Vagina (tissue), 2 donors: ENCODE data around the gene ATP8B3. TPM values are rescaled to one million over a fixed set of nuclear protein-coding genes. Genes with fewer than 3 reads are reported as not detected.
A peak's percentile ranks its signal among the peaks of the same experiment; 100 is the strongest.

Source experiments
- DNase-seq, 2 donors: peaks; one replicate each; pipeline ENCODE4 v3.0.0-alpha.2; 2017; ENCODE audit errors: extremely low spot score in 2 of 2
- H3K27ac ChIP-seq: fragments of 200-600 bp; sonication (generic); one replicate; pipeline ENCODE4 v1.5.1; 2019
- H3K27me3 ChIP-seq: fragments of 200-600 bp; sonication (generic); one replicate; pipeline ENCODE4 v1.5.1; 2019
- H3K36me3 ChIP-seq, 2 donors: fragments of 200-600 bp; sonication (generic); one replicate each; pipeline ENCODE4 v1.5.1; 2017 to 2019
- H3K4me1 ChIP-seq: fragments of 200-600 bp; sonication (generic); one replicate; pipeline ENCODE4 v1.5.1; 2019
- H3K4me3 ChIP-seq, 2 donors: fragments of 200-600 bp; sonication (generic); 1 replicate in 1 of 2; 2 replicates in 1 of 2; pipeline ENCODE4 v1.5.1; 2016 to 2019
- H3K9me3 ChIP-seq: fragments of 200-600 bp; sonication (generic); one replicate; pipeline ENCODE4 v1.5.1; 2019
- POLR2A ChIP-seq, 2 donors: fragments of 450-650 bp; IDR thresholded peaks; one replicate each; pipeline ENCODE4 v1.6.1; 2017; ENCODE audit warnings: antibody characterized with exemption in 2 of 2, mild to moderate bottlenecking in 2 of 2, moderate library complexity in 2 of 2
- POLR2AphosphoS5 ChIP-seq, 2 donors: sonication (generic); formaldehyde crosslinking; IDR thresholded peaks; one replicate each; pipeline ENCODE4 v1.9.0; 2017; ENCODE audit warnings: antibody characterized with exemption in 2 of 2, mild to moderate bottlenecking in 2 of 2, low read depth in 1 of 2; ENCODE audit not compliant: insufficient read depth in 1 of 2
- intact Hi-C: fragments of 100-400 bp; cut with DNase I; formaldehyde crosslinking; loops from one replicate; pipeline ENCODE4 v1.15.1; 2023
- total RNA-seq: library from RNA; depleted of rRNA; stranded (reverse); fragments of >200 nt; gene quantifications from one replicate; pipeline ENCODE4 v1.2.3, GENCODE V29; 2016
- TF ChIP-seq, protein P1 (sequence below), 3 experiments: fragments of 450-650 bp in 2 of 3; fragments of 200-600 bp in 1 of 3; sonication (generic) in 1 of 3; IDR thresholded peaks; one replicate each; pipeline ENCODE4 v1.5.1; 2017 to 2019; ENCODE audit warnings: antibody characterized with exemption in 3 of 3, mild to moderate bottlenecking in 2 of 3, moderate library complexity in 2 of 3

ATP8B3 gene
- total RNA-seq, 1 donor from 2014 or later = 3.2 TPM

DNA sequence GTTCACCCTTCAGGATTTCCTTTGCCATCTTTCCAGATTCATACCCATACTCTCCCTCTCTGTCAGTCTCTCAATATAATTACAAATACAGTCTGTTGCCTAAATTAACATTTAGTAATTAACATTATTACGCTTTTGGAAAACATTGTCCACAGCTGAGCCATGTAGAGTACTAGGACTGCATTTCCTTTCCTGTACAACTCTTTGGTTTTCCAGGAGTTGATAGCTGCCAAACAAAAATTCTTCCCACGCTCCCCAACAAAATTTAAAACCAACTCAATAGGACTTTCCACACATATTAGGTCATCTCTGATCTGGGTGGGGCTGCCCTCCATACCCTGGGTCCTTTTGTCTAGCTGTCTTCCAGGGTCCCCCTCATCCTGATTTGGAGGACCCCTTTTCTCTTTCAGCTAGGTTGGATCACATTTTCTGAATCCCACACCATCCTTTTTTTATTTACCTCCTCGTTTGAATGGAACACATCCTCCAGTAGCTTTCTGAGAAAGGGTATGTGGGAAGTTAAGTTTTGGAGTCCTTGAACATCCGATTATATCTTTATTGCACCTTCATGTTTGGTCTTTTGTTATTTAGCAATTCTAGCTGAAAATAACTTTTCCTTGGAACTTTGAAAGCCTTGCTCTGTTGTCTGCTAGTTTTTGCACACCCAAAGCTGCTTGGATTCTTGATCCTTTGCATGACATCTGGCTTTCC lies 41.1 kb downstream of the ATP8B3 start:
- TF ChIP-seq, protein P1, sequence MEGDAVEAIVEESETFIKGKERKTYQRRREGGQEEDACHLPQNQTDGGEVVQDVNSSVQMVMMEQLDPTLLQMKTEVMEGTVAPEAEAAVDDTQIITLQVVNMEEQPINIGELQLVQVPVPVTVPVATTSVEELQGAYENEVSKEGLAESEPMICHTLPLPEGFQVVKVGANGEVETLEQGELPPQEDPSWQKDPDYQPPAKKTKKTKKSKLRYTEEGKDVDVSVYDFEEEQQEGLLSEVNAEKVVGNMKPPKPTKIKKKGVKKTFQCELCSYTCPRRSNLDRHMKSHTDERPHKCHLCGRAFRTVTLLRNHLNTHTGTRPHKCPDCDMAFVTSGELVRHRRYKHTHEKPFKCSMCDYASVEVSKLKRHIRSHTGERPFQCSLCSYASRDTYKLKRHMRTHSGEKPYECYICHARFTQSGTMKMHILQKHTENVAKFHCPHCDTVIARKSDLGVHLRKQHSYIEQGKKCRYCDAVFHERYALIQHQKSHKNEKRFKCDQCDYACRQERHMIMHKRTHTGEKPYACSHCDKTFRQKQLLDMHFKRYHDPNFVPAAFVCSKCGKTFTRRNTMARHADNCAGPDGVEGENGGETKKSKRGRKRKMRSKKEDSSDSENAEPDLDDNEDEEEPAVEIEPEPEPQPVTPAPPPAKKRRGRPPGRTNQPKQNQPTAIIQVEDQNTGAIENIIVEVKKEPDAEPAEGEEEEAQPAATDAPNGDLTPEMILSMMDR (IDR thresholded peaks at IDR 0.05) = no peak
- TF ChIP-seq POLR2AphosphoS5 (IDR thresholded peaks at IDR 0.05; ENCODE audit: insufficient read depth in 1 of 2, low read depth in 1 of 2) (no peak), POLR2A (IDR thresholded peaks at IDR 0.05) (no peak)
- H3K9me3 ChIP-seq = peaks cover 10% of the 10 kb centered on the region
- intact Hi-C loops = no loop called here
- no peak for DNase-seq
- H3K4me3 ChIP-seq = no peak overlapping the region
- no peak overlapping the region for H3K27ac ChIP-seq
- peaks cover 6% of the 10 kb centered on the region for H3K27me3 ChIP-seq
- H3K36me3 ChIP-seq = no peaks in the 10 kb centered on the region
- H3K4me1 ChIP-seq = no peaks in the 10 kb centered on the region

DNA sequence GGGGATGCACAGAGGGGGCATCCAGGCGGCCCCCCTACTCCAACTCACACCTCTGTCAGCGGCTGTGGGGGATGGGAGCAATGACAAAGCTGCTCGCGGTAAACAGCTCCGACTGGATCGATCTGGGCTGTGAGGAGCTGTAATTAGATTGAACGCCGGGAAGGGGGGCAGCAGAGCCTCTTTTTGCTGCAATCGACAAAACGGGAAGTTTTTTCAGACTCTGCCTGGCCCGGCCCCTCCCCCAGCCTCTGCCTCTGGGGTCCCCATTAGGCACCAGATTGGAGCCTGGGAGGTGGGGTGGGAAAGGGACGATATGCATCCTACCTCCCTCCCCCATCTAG lies 42.5 kb downstream of the ATP8B3 start:
- Histone ChIP-seq H3K4me3 (no peak overlapping the region), H3K9me3 (peaks cover 10% of the 10 kb centered on the region), H3K27me3 (peaks cover 6% of the 10 kb centered on the region), H3K4me1 (no peaks in the 10 kb centered on the region), H3K36me3 (no peaks in the 10 kb centered on the region), H3K27ac (no peak overlapping the region)
- no peak for DNase-seq
- TF ChIP-seq POLR2A (IDR thresholded peaks at IDR 0.05) (no peak), POLR2AphosphoS5 (IDR thresholded peaks at IDR 0.05; ENCODE audit: insufficient read depth in 1 of 2, low read depth in 1 of 2) (no peak)
- TF ChIP-seq, protein P1 (IDR thresholded peaks at IDR 0.05) = no peak
- intact Hi-C loops = loop anchor here (5.0 kb wide), 1 partner anchor 222 kb away; no protein-coding TSS in a partner anchor

DNA sequence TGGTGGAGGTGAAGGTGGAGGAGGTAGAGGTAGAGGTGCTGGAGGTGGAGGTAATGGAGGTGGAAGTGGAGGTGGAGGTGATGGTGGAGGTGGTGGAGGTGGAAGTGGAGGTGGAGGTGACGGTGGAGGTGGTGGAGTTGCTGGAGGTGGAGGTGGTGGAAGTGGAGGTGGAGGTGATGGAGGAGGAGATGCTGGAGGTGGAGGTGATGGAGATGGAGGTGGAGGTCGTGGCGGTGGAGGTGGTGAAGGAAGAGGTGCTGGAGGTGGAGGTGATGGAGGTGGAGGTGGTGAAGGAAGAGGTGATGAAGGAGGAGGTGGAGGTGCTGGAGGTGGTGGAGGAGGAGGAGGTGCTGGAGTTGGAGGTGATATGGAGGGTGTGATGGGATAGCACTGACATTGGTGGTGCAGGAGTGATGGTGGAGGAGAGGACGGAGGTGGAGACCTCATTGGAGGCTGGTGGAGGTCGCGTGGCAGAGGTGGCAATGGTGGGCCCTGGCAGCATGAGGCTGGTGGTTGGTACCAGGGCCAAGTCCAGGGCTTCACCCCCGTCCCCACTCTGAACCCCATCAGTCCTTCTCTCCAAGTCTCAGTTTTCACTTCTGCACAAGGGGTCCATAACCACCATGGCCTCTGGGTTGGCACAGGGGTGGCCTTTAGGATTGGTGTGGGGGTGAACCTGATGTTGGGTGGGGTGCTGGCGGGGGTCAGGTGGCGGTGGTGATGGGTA lies 43.0 kb downstream of the ATP8B3 start:
- DNase-seq = no peak
- Histone ChIP-seq H3K36me3 (no peaks in the 10 kb centered on the region), H3K4me3 (no peak overlapping the region), H3K9me3 (peaks cover 10% of the 10 kb centered on the region), H3K4me1 (no peaks in the 10 kb centered on the region), H3K27me3 (peaks cover 6% of the 10 kb centered on the region), H3K27ac (no peak overlapping the region)
- intact Hi-C loops = loop anchor here (5.0 kb wide), 1 partner anchor 222 kb away; no protein-coding TSS in a partner anchor
- TF ChIP-seq POLR2AphosphoS5 (IDR thresholded peaks at IDR 0.05; ENCODE audit: insufficient read depth in 1 of 2, low read depth in 1 of 2) = no peak
- TF ChIP-seq, protein P1 (IDR thresholded peaks at IDR 0.05) = no peak
- no peak for TF ChIP-seq POLR2A (IDR thresholded peaks at IDR 0.05)

DNA sequence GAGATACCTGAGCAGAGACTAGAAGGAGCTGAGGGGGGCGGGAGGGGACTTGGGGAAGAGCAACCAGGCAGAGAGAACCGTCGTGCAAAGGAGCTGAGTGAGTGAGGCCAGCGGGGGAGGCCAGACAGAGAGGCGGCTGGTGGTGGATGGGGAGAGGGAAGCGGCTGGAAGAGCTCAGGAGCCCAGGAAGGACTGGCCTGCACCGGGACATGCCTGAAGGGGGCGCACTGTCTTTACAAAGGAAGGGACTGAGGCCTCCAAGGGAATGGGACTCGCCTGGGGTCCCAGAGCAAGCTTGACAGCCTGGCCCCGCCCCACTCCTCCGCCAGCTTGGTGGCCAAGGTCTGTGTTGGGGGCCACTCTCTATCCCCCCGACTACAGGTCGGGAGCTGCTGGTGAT lies 43.8 kb downstream of the ATP8B3 start:
- intact Hi-C loops = loop anchor here (5.0 kb wide), 1 partner anchor 221 kb away; no protein-coding TSS in a partner anchor
- H3K36me3 ChIP-seq = no peaks in the 10 kb centered on the region
- no peak for DNase-seq
- TF ChIP-seq, protein P1 (IDR thresholded peaks at IDR 0.05) = no peak
- no peak overlapping the region for H3K4me3 ChIP-seq
- no peak overlapping the region for H3K27ac ChIP-seq
- H3K4me1 ChIP-seq = no peaks in the 10 kb centered on the region
- H3K9me3 ChIP-seq = peaks cover 10% of the 10 kb centered on the region
- peaks cover 6% of the 10 kb centered on the region for H3K27me3 ChIP-seq

DNA sequence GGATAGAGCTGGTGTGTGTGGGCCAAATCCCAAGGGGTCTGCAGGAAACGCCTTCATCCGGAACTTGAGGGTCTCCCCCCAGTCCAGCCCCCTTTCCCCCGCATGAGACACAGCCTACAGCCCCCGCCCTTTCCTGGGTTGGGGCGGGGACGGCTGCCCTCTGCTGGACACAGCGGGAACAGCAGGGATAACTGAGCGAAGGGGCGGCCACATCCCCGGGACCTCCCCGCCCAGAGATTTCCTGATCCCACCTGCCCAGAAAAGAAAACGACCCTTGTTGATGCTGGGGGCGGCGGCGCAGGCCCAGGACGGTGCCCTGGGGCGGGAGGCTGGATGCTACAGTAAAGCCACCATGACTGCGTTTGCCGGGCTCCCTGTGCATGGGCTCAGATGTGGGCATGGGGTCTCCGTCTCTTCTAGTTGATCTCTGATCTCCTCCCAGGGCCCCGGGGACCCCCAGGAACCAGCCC lies 44.6 kb downstream of the ATP8B3 start:
- H3K27me3 ChIP-seq = peaks cover 6% of the 10 kb centered on the region
- intact Hi-C loops = loop anchor here (5.0 kb wide), 1 partner anchor 220 kb away; no protein-coding TSS in a partner anchor
- no peak overlapping the region for H3K4me3 ChIP-seq

More for the DNA sequence above, 44.6 kb downstream of the ATP8B3 start:
- no peak for TF ChIP-seq POLR2A (IDR thresholded peaks at IDR 0.05)
- TF ChIP-seq, protein P1 (IDR thresholded peaks at IDR 0.05) = peak; percentile 76 to 88 (median 82)
- no peaks in the 10 kb centered on the region for H3K4me1 ChIP-seq
- no peaks in the 10 kb centered on the region for H3K36me3 ChIP-seq
- DNase-seq = no peak
- H3K27ac ChIP-seq = no peak overlapping the region
- peaks cover 10% of the 10 kb centered on the region for H3K9me3 ChIP-seq
